Peyer's patch (tissue), 4 donors: ENCODE measurements around the gene SLC4A1.

Source experiments
- CTCF ChIP-seq, 6 experiments: fragments of 450-650 bp in 4 of 6; fragments of 200-600 bp in 2 of 6; sonication (generic) in 1 of 6; IDR thresholded peaks; one replicate each; pipeline ENCODE4 v1.5.1; 2017 to 2019; ENCODE audit warnings: antibody characterized with exemption in 6 of 6, mild to moderate bottlenecking in 3 of 6, moderate library complexity in 1 of 6
- POLR2A ChIP-seq, 2 donors: fragments of 450-650 bp; IDR thresholded peaks; one replicate each; pipeline ENCODE4 v1.5.1; 2017; ENCODE audit warnings: antibody characterized with exemption in 2 of 2, mild to moderate bottlenecking in 2 of 2, moderate library complexity in 2 of 2

DNA sequence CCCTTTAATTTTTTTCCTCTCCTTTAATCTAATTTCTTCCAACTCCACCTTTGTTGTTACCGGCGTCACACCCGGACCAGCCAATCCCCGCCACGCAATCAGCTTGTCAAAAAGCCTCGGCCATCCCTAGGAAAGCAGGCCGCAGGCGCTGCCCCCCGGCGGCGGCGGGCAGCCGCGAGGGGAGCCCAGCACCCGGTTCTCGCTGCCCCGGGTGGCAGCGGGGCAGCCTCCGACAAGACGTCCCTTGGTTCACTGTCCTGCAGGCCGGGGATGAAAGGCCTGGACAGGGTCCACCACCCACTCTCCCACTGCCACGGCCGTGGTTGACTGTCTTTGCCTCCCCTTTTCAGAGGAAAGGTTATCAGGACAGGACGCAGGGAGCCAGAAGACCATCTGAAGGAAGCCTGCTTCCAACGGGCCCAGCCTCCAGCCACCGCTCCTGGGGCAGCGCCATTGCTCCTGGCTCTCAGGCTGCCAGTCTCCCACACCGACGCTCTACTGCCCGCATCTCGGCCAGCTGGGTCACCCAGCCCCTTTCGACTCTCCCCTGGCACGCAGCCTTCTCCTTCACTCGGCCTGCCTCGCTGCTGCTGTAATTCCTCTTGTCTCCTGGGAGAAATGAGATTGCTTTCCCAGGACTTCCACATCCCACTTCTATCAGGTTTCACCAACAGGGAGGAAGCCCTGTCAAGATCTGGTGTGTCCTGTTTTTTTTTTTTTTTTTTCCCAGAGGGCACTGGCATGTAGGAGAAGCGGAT, 45.6 kb downstream of the SLC4A1 start:
- peak; percentile 16 to 30 for TF ChIP-seq POLR2A (IDR thresholded peaks at IDR 0.05)
- peak in 2 of 6 experiments; percentile 7 to 20 for TF ChIP-seq CTCF (IDR thresholded peaks at IDR 0.05)
